ENCODE measurements around the gene ENPP1. TPM values are rescaled to one million over a fixed set of nuclear protein-coding genes. Genes with fewer than 3 reads are reported as not detected.
"Not testable (repeated sequence)": the region's sequence is repeated elsewhere in the genome, so short reads cannot be mapped to it uniquely, and the experiment has no call there.

ENPP1 gene
- total RNA-seq, 4 donors from 2014 or later = 10.0 to 54.7 (median 12.6) TPM

DNA sequence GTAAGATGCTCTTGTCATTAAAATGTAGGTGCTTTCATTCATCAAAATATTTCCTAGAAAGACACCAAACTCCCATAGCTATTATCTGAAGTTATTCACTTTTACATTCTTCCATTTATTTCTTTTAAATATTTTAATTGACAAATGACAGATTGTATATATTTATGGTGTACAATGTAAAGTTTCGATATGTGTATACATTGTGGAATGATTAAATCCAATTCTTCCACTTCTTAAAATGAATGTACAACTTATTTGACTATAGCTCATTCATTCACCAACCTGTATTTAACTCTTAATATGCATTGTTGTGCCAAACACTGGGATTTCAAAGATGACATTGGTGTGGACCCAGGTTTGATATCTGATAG is 102.4 kb downstream of the ENPP1 start:
- Histone ChIP-seq H3K27me3 (peaks cover 6% of the 10 kb centered on the region), H3K36me3 (no peaks in the 10 kb centered on the region), H3K4me3 (no peak overlapping the region), H3K4me1 (no peaks in the 10 kb centered on the region), H3K9me3 (no peaks in the 10 kb centered on the region), H3K27ac (no peak overlapping the region)
- no peak for TF ChIP-seq POLR2A (IDR thresholded peaks at IDR 0.05)
- no peak for TF ChIP-seq EP300 (IDR thresholded peaks at IDR 0.05)
- TF ChIP-seq, protein P1, sequence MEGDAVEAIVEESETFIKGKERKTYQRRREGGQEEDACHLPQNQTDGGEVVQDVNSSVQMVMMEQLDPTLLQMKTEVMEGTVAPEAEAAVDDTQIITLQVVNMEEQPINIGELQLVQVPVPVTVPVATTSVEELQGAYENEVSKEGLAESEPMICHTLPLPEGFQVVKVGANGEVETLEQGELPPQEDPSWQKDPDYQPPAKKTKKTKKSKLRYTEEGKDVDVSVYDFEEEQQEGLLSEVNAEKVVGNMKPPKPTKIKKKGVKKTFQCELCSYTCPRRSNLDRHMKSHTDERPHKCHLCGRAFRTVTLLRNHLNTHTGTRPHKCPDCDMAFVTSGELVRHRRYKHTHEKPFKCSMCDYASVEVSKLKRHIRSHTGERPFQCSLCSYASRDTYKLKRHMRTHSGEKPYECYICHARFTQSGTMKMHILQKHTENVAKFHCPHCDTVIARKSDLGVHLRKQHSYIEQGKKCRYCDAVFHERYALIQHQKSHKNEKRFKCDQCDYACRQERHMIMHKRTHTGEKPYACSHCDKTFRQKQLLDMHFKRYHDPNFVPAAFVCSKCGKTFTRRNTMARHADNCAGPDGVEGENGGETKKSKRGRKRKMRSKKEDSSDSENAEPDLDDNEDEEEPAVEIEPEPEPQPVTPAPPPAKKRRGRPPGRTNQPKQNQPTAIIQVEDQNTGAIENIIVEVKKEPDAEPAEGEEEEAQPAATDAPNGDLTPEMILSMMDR (IDR thresholded peaks at IDR 0.05) = no peak
- no peak for TF ChIP-seq POLR2AphosphoS5 (IDR thresholded peaks at IDR 0.05)
- ATAC-seq = no peak
- WGBS, 2 donors (ENCODE audit: low coverage in 1 of 2) = 60 to 70% methylated on average over 1 of the region's 1 CpG

DNA sequence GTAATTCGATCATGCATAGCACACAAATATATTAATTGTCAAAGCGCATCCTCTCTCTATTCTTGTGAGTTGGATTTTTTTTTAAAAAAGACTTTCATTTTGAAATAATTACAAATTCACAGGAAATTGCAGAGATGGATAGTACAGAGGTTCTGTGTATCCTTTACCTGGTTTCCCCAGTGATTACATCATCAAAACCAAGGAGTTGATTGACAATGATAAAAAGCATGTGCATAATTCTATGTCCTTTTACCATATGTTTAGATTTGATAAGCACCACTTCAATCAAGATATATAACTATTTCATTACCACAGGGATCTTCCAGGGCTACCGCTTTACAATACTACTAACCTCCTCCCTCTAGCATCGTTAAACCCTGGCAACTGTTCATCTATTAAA is 103.1 kb downstream of the ENPP1 start:
- Histone ChIP-seq H3K27ac (no peak overlapping the region), H3K36me3 (no peaks in the 10 kb centered on the region), H3K4me3 (no peak overlapping the region), H3K4me1 (no peaks in the 10 kb centered on the region), H3K9me3 (no peaks in the 10 kb centered on the region), H3K27me3 (peaks cover 6% of the 10 kb centered on the region)
- no peak for TF ChIP-seq POLR2AphosphoS5 (IDR thresholded peaks at IDR 0.05)
- TF ChIP-seq EP300 (IDR thresholded peaks at IDR 0.05) = no peak
- TF ChIP-seq POLR2A (IDR thresholded peaks at IDR 0.05) = no peak
- TF ChIP-seq, protein P1 (IDR thresholded peaks at IDR 0.05) = no peak
- no peak for ATAC-seq
- WGBS, 2 donors (ENCODE audit: low coverage in 1 of 2) = 70 to 83% methylated on average over 3 to 4 of the region's 4 CpGs

DNA sequence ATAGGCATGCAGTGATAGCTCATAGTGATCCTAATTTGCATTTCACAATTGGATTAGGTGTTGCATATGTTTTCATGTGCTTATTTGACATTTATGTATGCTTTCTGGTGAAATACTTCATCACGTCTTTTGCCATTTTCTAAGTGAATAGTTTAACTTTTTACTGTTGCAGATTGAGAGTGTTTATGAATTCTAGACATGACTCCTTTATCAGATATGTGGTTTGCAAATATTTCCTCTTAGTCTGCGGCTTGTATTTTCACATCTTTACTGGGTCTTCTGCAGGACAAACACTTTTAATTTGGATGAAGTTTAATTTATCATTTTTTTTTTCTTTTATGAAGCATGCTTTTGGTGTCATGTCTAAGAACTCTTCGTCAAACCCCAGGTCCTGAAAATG is 104.1 kb downstream of the ENPP1 start:
- Histone ChIP-seq H3K4me3 (no peak overlapping the region), H3K9me3 (no peaks in the 10 kb centered on the region), H3K27me3 (peaks cover 6% of the 10 kb centered on the region), H3K36me3 (no peaks in the 10 kb centered on the region), H3K27ac (no peak overlapping the region), H3K4me1 (no peaks in the 10 kb centered on the region)
- no peak for ATAC-seq
- TF ChIP-seq POLR2AphosphoS5 (IDR thresholded peaks at IDR 0.05) (no peak), POLR2A (IDR thresholded peaks at IDR 0.05) (no peak), EP300 (IDR thresholded peaks at IDR 0.05) (no peak)
- TF ChIP-seq, protein P1 (IDR thresholded peaks at IDR 0.05) = no peak
- WGBS, 2 donors (ENCODE audit: low coverage in 1 of 2) = 35 to 44% methylated on average over 3 of the region's 3 CpGs

DNA sequence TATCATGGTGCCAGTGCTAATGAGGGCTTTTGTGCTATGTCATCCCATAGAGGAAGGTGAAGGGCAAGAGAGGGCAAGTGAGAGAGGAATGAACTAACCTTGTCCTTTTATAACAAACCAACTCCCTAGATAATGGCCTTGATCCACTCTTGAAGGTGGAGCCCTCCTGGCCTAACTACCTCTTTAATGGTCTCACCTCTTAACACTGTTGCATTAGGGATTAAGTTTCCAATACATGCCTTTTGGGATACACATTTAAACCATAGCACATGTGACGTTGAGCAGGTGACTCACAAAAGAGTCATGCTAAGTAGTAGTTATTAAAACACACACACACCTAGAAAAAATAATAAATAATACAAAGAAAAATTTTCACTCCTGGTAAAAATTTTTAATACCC is 106.4 kb downstream of the ENPP1 start:
- WGBS, 2 donors (ENCODE audit: low coverage in 1 of 2) = 27 to 31% methylated on average over 1 of the region's 1 CpG
- H3K4me1 ChIP-seq = no peaks in the 10 kb centered on the region
- H3K9me3 ChIP-seq = no peaks in the 10 kb centered on the region
- H3K4me3 ChIP-seq = no peak overlapping the region
- H3K27ac ChIP-seq = no peak overlapping the region
- H3K36me3 ChIP-seq = no peaks in the 10 kb centered on the region
- peaks cover 6% of the 10 kb centered on the region for H3K27me3 ChIP-seq
- ATAC-seq = no peak
- TF ChIP-seq POLR2A (IDR thresholded peaks at IDR 0.05) = no peak
- TF ChIP-seq, protein P1 (IDR thresholded peaks at IDR 0.05) = no peak
- TF ChIP-seq EP300 (IDR thresholded peaks at IDR 0.05) = no peak
- TF ChIP-seq POLR2AphosphoS5 (IDR thresholded peaks at IDR 0.05) = no peak

DNA sequence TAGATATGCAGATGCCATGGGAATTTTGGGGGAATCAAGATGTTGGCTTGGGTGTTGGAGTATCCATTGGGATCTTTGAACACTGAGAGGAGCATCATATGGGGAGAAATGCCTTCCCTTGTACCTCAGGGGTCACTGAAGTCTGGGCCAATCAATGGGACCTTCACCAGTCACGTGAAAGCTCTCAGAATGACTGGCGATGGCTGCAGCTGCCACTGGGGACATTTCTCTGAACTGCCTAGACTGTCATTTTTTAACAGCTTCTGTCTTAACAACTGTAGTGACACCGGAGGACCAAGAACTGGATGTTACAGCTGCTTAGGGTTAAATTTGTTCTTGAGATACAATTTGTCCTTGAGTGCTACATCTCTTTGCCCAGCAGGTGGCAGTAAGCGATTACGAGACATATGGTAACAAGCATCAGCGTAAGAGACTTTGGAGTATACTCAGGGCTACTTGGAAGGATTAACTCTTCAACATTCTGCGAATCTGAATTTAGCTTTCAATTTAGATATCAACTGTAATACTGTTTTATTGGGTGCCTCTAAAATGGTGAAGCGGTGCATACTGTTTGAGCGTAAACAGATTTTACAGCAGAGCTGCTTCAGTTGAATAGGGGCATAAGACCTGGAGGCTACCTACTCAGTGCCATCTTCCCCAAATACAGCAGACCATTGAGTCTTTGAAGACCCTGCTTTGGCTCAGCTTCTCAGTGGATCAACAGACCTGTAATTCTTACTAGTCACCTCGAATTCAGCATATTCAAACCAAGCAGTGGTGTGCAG is 107.3 kb downstream of the ENPP1 start:
- Histone ChIP-seq H3K27me3 (peaks cover 6% of the 10 kb centered on the region), H3K4me3 (no peak overlapping the region), H3K36me3 (no peaks in the 10 kb centered on the region), H3K9me3 (no peaks in the 10 kb centered on the region), H3K27ac (no peak overlapping the region), H3K4me1 (no peaks in the 10 kb centered on the region)
- ATAC-seq = peak; percentile 73
- 23% methylated on average over 10 of the region's 10 CpGs; no CpG with 5 or more reads in 1 of the 2 donors for WGBS, 2 donors (ENCODE audit: low coverage in 1 of 2)
- TF ChIP-seq, protein P1 (IDR thresholded peaks at IDR 0.05) = peak; percentile 80 to 85 (median 82)
- no peak for TF ChIP-seq POLR2A (IDR thresholded peaks at IDR 0.05)

DNA sequence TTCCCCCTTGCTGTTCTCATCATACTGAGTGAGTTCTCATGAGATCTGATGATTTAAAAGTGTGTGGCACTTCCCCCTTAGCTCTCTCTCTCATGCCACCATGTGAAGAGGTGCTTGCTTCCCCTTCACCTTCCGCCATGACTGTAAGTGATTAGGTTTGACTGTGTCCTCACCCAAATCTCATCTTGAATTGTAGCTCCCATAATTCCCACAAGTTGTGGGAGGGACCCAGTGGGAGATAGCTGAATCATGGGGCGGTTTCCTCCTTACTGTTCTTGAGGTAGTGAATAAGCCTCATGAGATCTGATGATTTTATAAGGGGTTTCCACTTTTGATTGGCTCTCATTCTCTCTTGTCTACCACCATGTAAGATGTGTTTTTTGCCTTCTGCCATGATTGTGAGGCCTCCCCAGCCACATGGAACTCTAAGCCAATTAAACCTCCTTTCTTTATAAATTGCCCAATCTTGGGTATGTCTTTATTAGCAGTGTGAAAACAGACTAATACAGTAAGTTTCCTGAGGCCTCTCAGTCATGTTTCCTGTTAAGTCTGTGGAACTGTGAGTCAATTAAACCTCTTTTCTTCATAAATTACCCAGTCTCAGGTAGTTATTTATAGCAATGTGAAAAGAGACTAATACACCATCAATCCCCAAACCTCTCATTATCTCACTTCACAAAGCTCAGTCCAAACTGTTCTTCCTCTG is 108.4 kb downstream of the ENPP1 start:
- H3K27ac ChIP-seq, H3K36me3 ChIP-seq, H3K9me3 ChIP-seq, H3K4me3 ChIP-seq, ATAC-seq, H3K27me3 ChIP-seq, H3K4me1 ChIP-seq: not testable (repeated sequence)
- 100% methylated on average over 1 to 2 of the region's 2 CpGs for WGBS, 2 donors (ENCODE audit: low coverage in 1 of 2)

All from gastroesophageal sphincter (tissue), 4 donors.